Measurements from ENCODE around the gene GMEB2. TPM values are rescaled to one million over a fixed set of nuclear protein-coding genes. Genes with fewer than 3 reads are reported as not detected.
A peak's percentile ranks its signal among the peaks of the same experiment; 100 is the strongest.

The GMEB2 gene
- total RNA-seq, 2 donors from 2014 or later = 18.4 to 27.9 TPM

GRCh38 chr20:63588641-63589041, 38.3 kb downstream of the GMEB2 start:
- no peak for TF ChIP-seq POLR2AphosphoS5 (IDR thresholded peaks at IDR 0.05)
- no peak for TF ChIP-seq CTCF (IDR thresholded peaks at IDR 0.05)
- no peak for TF ChIP-seq POLR2A (IDR thresholded peaks at IDR 0.05)
- Histone ChIP-seq H3K27me3 (replicated peaks; ENCODE audit: insufficient read depth) (no peaks in the 10 kb centered on the region), H3K4me3 (no peak overlapping the region), H3K27ac (peak overlapping the region; percentile 41 to 80), H3K4me1 (replicated peaks) (no peaks in the 10 kb centered on the region), H3K36me3 (peaks cover 0 to 9% of the 10 kb centered on the region in 2 donors), H3K9me3 (no peaks in the 10 kb centered on the region)
- DNase-seq (ENCODE audit: low spot score) = no peak
- 82% methylated on average over 10 of the region's 11 CpGs for WGBS
- intact Hi-C loops (cut with DNase I) = no loop called here

DNA sequence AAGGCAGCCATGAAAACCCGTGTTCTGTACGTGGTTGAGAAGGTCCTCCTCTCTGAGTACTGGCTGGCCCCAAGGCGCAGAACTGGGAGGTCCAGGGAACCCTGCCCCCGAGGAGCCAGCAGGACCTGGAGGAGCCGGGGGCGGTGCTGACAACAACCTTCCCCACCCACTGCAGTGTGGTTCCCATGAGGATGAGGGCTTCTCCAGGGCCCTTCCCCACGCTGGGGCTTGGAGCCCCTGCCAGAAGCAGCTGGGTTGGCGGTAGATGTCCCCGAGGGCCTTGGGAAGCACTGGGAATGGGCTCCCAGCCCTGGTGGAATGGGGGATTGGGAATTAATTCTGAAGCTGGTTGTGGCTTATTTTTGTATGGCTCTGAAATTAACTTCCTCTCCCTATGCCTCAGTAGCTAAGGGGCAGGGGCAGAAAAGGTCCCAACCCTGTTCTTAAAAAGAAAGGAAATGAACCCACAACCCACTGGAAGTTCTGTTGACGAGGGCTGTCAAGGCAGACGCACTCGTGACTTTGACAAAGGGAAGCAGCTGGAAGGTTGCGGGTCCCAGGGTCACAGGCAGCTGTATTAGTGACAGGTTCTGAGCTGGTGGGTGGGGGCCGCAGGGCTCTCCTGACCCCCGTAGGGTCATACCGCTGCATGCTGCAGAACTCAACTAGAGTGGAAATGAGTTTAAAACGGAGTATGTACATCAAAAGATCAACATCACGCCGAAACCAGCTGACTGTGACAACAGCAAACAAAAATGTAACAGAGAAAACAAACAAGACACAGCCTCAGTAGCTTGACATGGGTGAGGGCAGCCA, 38.9 kb downstream of the GMEB2 start:
- Histone ChIP-seq H3K27me3 (replicated peaks; ENCODE audit: insufficient read depth) (no peaks in the 10 kb centered on the region), H3K27ac (peak overlapping the region; percentile 41 to 80), H3K4me1 (replicated peaks) (no peaks in the 10 kb centered on the region), H3K9me3 (no peaks in the 10 kb centered on the region), H3K4me3 (no peak overlapping the region), H3K36me3 (peaks cover 0 to 4% of the 10 kb centered on the region in 2 donors)
- TF ChIP-seq POLR2A (IDR thresholded peaks at IDR 0.05) (no peak), POLR2AphosphoS5 (IDR thresholded peaks at IDR 0.05) (peak; percentile 56)
- intact Hi-C loops (cut with DNase I) = no loop called here
- 66% methylated on average over 19 of the region's 19 CpGs for WGBS
- DNase-seq (ENCODE audit: low spot score) = no peak

DNA sequence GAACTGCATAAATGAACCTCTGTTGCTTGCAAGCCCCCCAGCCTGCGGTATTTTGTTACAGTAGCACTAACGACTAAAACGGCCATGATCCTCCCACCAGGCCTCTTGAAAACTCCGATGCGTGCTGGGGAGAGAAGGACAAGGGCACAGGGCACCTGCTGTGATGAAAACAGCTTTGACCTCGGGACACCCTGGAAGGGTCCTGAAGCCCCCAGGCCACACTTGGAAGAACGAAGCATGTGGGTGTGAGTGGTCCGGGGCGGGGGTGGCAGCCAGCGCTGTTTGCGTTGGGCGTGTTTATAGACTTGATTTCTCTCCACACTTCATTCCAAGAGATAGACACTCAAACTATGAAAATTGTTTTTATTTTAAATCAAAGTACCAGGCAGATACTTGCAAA, 39.6 kb downstream of the GMEB2 start:
- no peaks in the 10 kb centered on the region for H3K9me3 ChIP-seq
- no peak for DNase-seq (ENCODE audit: low spot score)
- no peak overlapping the region for H3K4me3 ChIP-seq
- peaks cover 0 to 4% of the 10 kb centered on the region in 2 donors for H3K36me3 ChIP-seq
- no peaks in the 10 kb centered on the region for H3K4me1 ChIP-seq (replicated peaks)
- no peaks in the 10 kb centered on the region for H3K27me3 ChIP-seq (replicated peaks; ENCODE audit: insufficient read depth)
- H3K27ac ChIP-seq = no peak overlapping the region
- intact Hi-C loops (cut with DNase I) = no loop called here
- WGBS = 90% methylated on average over 12 of the region's 12 CpGs
- no peak for TF ChIP-seq POLR2AphosphoS5 (IDR thresholded peaks at IDR 0.05)
- no peak for TF ChIP-seq POLR2A (IDR thresholded peaks at IDR 0.05)
- no peak for TF ChIP-seq CTCF (IDR thresholded peaks at IDR 0.05)

- no peak for DNase-seq (ENCODE audit: low spot score)
- H3K27ac ChIP-seq = no peak overlapping the region
- H3K27me3 ChIP-seq (replicated peaks; ENCODE audit: insufficient read depth) = no peaks in the 10 kb centered on the region
- 87% methylated on average over 15 of the region's 17 CpGs for WGBS
- H3K36me3 ChIP-seq = peaks cover 0 to 1% of the 10 kb centered on the region in 2 donors
- H3K4me3 ChIP-seq = no peak overlapping the region
- H3K4me1 ChIP-seq (replicated peaks) = no peaks in the 10 kb centered on the region
- TF ChIP-seq POLR2A (IDR thresholded peaks at IDR 0.05) (no peak), CTCF (IDR thresholded peaks at IDR 0.05) (no peak), POLR2AphosphoS5 (IDR thresholded peaks at IDR 0.05) (no peak)
- H3K9me3 ChIP-seq = no peaks in the 10 kb centered on the region
- intact Hi-C loops (cut with DNase I) = no loop called here
Observed at GRCh38 chr20:63586797-63587196, 40.1 kb downstream of the GMEB2 start.

- TF ChIP-seq CTCF (IDR thresholded peaks at IDR 0.05) (no peak), POLR2A (IDR thresholded peaks at IDR 0.05) (no peak), POLR2AphosphoS5 (IDR thresholded peaks at IDR 0.05) (no peak)
- intact Hi-C loops (cut with DNase I) = no loop called here
- Histone ChIP-seq H3K4me3 (no peak overlapping the region), H3K36me3 (no peaks in the 10 kb centered on the region), H3K9me3 (no peaks in the 10 kb centered on the region), H3K4me1 (replicated peaks) (no peaks in the 10 kb centered on the region), H3K27me3 (replicated peaks; ENCODE audit: insufficient read depth) (no peaks in the 10 kb centered on the region), H3K27ac (no peak overlapping the region)
- DNase-seq (ENCODE audit: low spot score) = no peak
- 70% methylated on average over 22 of the region's 22 CpGs for WGBS
Observed at GRCh38 chr20:63585616-63586565, 41.0 kb downstream of the GMEB2 start.
